HEK293 (cell line): ENCODE results near the gene PLEKHG1.

Source experiments
- CTCF ChIA-PET: fragments of 350-600 bp; formaldehyde crosslinking; extraction: SDS; loops from one replicate; lab custom pipeline; 2021; ENCODE audit warnings: antibody characterized with exemption; lab: Yijun Ruan, JAX
- POLR2A ChIA-PET: fragments of 300-600 bp; formaldehyde crosslinking; extraction: SDS; loops from one replicate; lab custom pipeline; 2020; ENCODE audit warnings: antibody characterized with exemption, inconsistent platforms; lab: Yijun Ruan, JAX
- H3K27ac ChIP-seq: fragments of 200-500 bp; sonication (Bioruptor generic); 2 replicates; pipeline ENCODE4 v1.5.1; 2014; ENCODE audit warnings: low read depth, low read length, control low read depth, inconsistent platforms; ENCODE audit errors: extremely low read depth
- H3K36me3 ChIP-seq, 2 experiments: fragments of 200-500 bp in 1 of 2; sonication (Bioruptor generic) in 1 of 2; 1 replicate in 1 of 2; 2 replicates in 1 of 2; pipeline ENCODE4 v1.5.1; 2014 to 2017; ENCODE audit warnings: inconsistent platforms in 2 of 2, low read length in 2 of 2; ENCODE audit not compliant: control insufficient read depth in 2 of 2, insufficient read depth in 1 of 2
- H3K4me1 ChIP-seq: fragments of 200-500 bp; sonication (Bioruptor generic); 2 replicates; pipeline ENCODE4 v1.5.1; 2014; ENCODE audit warnings: mild to moderate bottlenecking, low read length, inconsistent platforms; ENCODE audit not compliant: control insufficient read depth, insufficient read depth
- H3K4me3 ChIP-seq: 2 replicates; pipeline ENCODE4 v1.5.1; 2011; ENCODE audit warnings: low read depth, mild to moderate bottlenecking, control low read depth, low read length, moderate library complexity
- H3K9me3 ChIP-seq: fragments of 200-500 bp; sonication (Bioruptor generic); 2 replicates; pipeline ENCODE4 v1.5.1; 2014; ENCODE audit warnings: low read depth, low read length, inconsistent platforms; ENCODE audit not compliant: control insufficient read depth, insufficient read depth
- HOXC10 ChIP-seq: sonication (generic); formaldehyde crosslinking; IDR thresholded peaks from 2 replicates; pipeline ENCODE4 v1.8.1; 2023; ENCODE audit warnings: mild to moderate bottlenecking, missing genetic modification reagents
- KLF9 ChIP-seq: fragments of 450-650 bp; formaldehyde crosslinking; IDR thresholded peaks from 2 replicates; pipeline ENCODE4 v1.5.1; 2016; ENCODE audit warnings: missing biosample characterization, missing genetic modification characterization, low read depth
- PRDM1 ChIP-seq: fragments of 450-650 bp; formaldehyde crosslinking; IDR thresholded peaks from 2 replicates; pipeline ENCODE4; 2016; ENCODE audit warnings: missing biosample characterization, missing genetic modification characterization
- RBAK ChIP-seq: fragments of 450-650 bp; formaldehyde crosslinking; IDR thresholded peaks from 2 replicates; pipeline ENCODE4 v1.5.1; 2016; ENCODE audit warnings: missing biosample characterization, missing genetic modification characterization
- SCRT2 ChIP-seq: fragments of 450-650 bp; formaldehyde crosslinking; IDR thresholded peaks from 2 replicates; pipeline ENCODE4 v1.5.1; 2016; ENCODE audit warnings: missing biosample characterization, missing genetic modification characterization
- YY2 ChIP-seq: fragments of 450-650 bp; formaldehyde crosslinking; IDR thresholded peaks from 2 replicates; pipeline ENCODE4 v1.5.1; 2016; ENCODE audit warnings: missing biosample characterization, missing genetic modification characterization
- ZNF132 ChIP-seq: fragments of 450-650 bp; formaldehyde crosslinking; IDR thresholded peaks from 2 replicates; pipeline ENCODE4 v1.5.1; 2017; ENCODE audit warnings: missing biosample characterization, missing genetic modification characterization, borderline replicate concordance
- ZNF341 ChIP-seq: fragments of 450-650 bp; formaldehyde crosslinking; IDR thresholded peaks from 2 replicates; pipeline ENCODE4; 2016; ENCODE audit warnings: low read depth, missing biosample characterization, missing genetic modification characterization
- ZNF416 ChIP-seq: fragments of 450-650 bp; formaldehyde crosslinking; IDR thresholded peaks from 2 replicates; pipeline ENCODE4 v1.5.1; 2016; ENCODE audit warnings: missing biosample characterization, missing genetic modification characterization
- ZNF433 ChIP-seq: fragments of 450-650 bp; formaldehyde crosslinking; IDR thresholded peaks from 2 replicates; pipeline ENCODE4 v1.5.1; 2016; ENCODE audit warnings: missing biosample characterization, missing genetic modification characterization, low read depth
- ZNF473 ChIP-seq: fragments of 450-650 bp; formaldehyde crosslinking; IDR thresholded peaks from 2 replicates; pipeline ENCODE4 v1.5.1; 2017; ENCODE audit warnings: missing biosample characterization, missing genetic modification characterization
- ZNF549 ChIP-seq: fragments of 450-650 bp; IDR thresholded peaks from 2 replicates; pipeline ENCODE4 v1.5.1; 2018; ENCODE audit warnings: missing biosample characterization, missing genetic modification characterization, mild to moderate bottlenecking, inconsistent platforms, moderate library complexity
- ZNF558 ChIP-seq: fragments of 450-650 bp; formaldehyde crosslinking; IDR thresholded peaks from 2 replicates; pipeline ENCODE4 v1.5.1; 2016; ENCODE audit warnings: missing biosample characterization, missing genetic modification characterization
- ZNF571 ChIP-seq: fragments of 450-650 bp; formaldehyde crosslinking; IDR thresholded peaks from 2 replicates; pipeline ENCODE4 v1.5.0; 2017; ENCODE audit warnings: missing biosample characterization, missing genetic modification characterization
- ZNF623 ChIP-seq: fragments of 450-650 bp; formaldehyde crosslinking; IDR thresholded peaks from 2 replicates; pipeline ENCODE4 v1.5.1; 2016; ENCODE audit warnings: missing biosample characterization, missing genetic modification characterization
- ZNF629 ChIP-seq: fragments of 450-650 bp; formaldehyde crosslinking; IDR thresholded peaks from 2 replicates; pipeline ENCODE4 v1.5.1; 2017; ENCODE audit warnings: missing biosample characterization, missing genetic modification characterization
- ZNF670 ChIP-seq: fragments of 450-650 bp; formaldehyde crosslinking; IDR thresholded peaks from 2 replicates; pipeline ENCODE4 v1.5.1; 2016; ENCODE audit warnings: missing biosample characterization, missing genetic modification characterization, low read depth
- ZNF701 ChIP-seq: fragments of 450-650 bp; formaldehyde crosslinking; IDR thresholded peaks from 2 replicates; pipeline ENCODE4 v1.5.1; 2016; ENCODE audit warnings: missing biosample characterization, missing genetic modification characterization
- ZNF785 ChIP-seq: fragments of 450-650 bp; formaldehyde crosslinking; IDR thresholded peaks from 2 replicates; pipeline ENCODE4 v1.5.1; 2016; ENCODE audit warnings: missing biosample characterization, missing genetic modification characterization
- ZNF830 ChIP-seq: fragments of 450-650 bp; IDR thresholded peaks from 2 replicates; pipeline ENCODE4 v1.5.0; 2018; ENCODE audit warnings: missing biosample characterization, missing genetic modification characterization, low read depth, mild to moderate bottlenecking, moderate library complexity
- ZSCAN23 ChIP-seq: fragments of 450-650 bp; formaldehyde crosslinking; IDR thresholded peaks from 2 replicates; pipeline ENCODE4 v1.5.1; 2016; ENCODE audit warnings: missing biosample characterization, missing genetic modification characterization
- TF ChIP-seq, protein P1 (sequence below): fragments of 450-650 bp; formaldehyde crosslinking; IDR thresholded peaks from 2 replicates; pipeline ENCODE4 v1.5.1; 2017; ENCODE audit warnings: missing biosample characterization, mild to moderate bottlenecking, missing genetic modification characterization, moderate library complexity
- TF ChIP-seq, protein P2 (sequence below): fragments of 450-650 bp; formaldehyde crosslinking; IDR thresholded peaks from 2 replicates; pipeline ENCODE4 v1.5.1; 2016; ENCODE audit warnings: missing biosample characterization, missing genetic modification characterization
- TF ChIP-seq, protein P3 (sequence below): fragments of 450-650 bp; formaldehyde crosslinking; IDR thresholded peaks from 2 replicates; pipeline ENCODE4 v1.5.1; 2016; ENCODE audit warnings: missing biosample characterization, missing genetic modification characterization
- TF ChIP-seq, protein P4 (sequence below): fragments of 450-650 bp; IDR thresholded peaks from 2 replicates; pipeline ENCODE4 v1.5.1; 2018; ENCODE audit warnings: missing biosample characterization, missing genetic modification characterization

Gene PLEKHG1

DNA sequence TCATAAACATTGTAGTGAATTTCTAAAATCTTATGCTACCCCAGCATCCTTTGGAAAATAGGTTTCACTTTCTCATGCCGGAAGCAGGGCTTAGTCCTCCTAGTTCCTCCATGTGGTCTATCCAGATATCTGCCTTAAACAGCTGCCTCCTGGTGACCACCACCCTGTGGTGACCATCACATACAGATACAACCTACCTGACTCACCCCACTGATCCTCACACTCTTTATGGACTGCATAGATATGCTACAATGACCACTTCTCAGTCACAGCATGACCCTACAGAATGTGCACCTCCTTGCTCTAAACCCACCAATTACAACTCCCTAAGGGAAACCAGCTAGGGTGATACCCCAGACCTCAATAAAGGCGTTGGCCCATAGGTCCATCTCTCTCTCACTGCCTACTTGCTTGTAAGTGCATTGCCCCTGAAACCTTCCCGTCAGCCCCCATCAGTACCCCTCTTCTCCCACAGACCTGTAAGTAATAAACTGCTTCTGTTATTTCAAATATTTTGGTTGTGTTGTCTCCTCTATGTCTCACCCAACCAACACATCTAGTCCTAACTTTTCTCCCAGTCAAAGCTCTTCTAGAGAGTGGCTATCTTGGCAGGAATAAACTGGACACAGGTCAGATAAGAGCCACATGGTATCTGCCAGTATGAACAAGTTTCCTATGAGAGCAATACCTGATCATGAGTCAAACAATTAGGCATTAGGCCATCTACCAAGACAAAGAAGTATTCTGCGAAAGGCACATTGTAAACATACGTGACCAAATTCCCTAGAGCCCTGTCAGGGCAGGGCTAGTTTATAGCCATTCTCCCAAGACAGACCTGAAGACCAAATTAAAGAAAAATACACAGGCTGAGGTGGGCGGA is 39.4 kb upstream of the PLEKHG1 start (continued):
- no peak for TF ChIP-seq ZNF623 (tag by site-specific recombination)
- no peak for TF ChIP-seq ZNF571
- TF ChIP-seq HOXC10, result no peak
- TF ChIP-seq, all 188 proteins: peak for 1

DNA sequence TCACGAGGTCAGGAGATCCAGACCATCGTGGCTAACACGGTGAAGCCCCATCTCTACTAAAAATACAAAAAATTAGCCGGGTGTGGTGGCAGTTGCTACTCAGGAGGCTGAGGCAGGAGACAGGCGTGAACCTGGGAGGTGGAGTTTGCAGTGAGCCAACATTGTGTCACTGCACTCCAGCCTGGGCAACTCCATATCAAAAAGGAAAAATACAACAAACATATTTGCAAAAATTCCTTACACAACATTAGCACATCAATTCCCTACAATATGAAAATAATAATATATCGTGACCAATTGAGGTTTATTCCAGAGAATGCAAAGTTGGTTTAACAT is 38.8 kb upstream of the PLEKHG1 start:
- CTCF ChIA-PET, result no interaction called here
- Histone ChIP-seq H3K4me3 (no peak overlapping the region), H3K27ac (no peak overlapping the region), H3K4me1 (no peaks in the 10 kb centered on the region), H3K36me3 (no peaks in the 10 kb centered on the region), H3K9me3 (no peaks in the 10 kb centered on the region)
- TF ChIP-seq ZNF341 (tag by site-specific recombination) (no peak), ZNF785 (tag by site-specific recombination) (no peak), RBAK (no peak), ZNF670 (tag by site-specific recombination) (no peak), ZNF416 (tag by site-specific recombination) (no peak), ZSCAN23 (tag by site-specific recombination) (no peak), PRDM1 (tag by site-specific recombination) (no peak), SCRT2 (tag by site-specific recombination) (no peak), YY2 (tag by site-specific recombination) (no peak), ZNF473 (tag by site-specific recombination) (no peak), ZNF830 (tag by site-specific recombination) (no peak)
- TF ChIP-seq, protein P1, sequence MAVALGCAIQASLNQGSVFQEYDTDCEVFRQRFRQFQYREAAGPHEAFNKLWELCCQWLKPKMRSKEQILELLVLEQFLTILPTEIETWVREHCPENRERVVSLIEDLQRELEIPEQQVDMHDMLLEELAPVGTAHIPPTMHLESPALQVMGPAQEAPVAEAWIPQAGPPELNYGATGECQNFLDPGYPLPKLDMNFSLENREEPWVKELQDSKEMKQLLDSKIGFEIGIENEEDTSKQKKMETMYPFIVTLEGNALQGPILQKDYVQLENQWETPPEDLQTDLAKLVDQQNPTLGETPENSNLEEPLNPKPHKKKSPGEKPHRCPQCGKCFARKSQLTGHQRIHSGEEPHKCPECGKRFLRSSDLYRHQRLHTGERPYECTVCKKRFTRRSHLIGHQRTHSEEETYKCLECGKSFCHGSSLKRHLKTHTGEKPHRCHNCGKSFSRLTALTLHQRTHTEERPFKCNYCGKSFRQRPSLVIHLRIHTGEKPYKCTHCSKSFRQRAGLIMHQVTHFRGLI (tag by site-specific recombination), result no peak
- TF ChIP-seq, protein P2, sequence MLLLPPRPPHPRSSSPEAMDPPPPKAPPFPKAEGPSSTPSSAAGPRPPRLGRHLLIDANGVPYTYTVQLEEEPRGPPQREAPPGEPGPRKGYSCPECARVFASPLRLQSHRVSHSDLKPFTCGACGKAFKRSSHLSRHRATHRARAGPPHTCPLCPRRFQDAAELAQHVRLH (tag by site-specific recombination), result no peak
- POLR2A ChIA-PET, result no interaction called here

DNA sequence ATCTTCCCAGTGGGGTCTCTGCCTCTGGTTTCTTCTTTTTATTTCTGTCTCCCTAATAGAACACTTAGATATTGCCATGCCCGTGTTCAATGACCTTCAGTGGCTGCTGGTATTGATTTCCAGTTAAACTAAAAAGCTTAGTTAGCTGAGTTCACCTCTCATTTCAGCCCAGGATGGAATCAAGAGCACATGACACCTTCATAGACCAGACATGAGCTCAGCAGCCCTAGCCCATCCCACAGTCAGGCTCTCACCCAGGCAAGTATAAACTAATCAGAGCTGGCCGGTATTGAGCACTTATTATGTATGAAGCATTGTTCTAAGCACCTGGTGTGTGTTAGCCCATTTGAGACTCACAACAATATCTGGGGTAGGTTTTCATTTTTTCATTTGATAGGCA is 33.7 kb upstream of the PLEKHG1 start:
- H3K36me3 ChIP-seq, result no peaks in the 10 kb centered on the region
- ChIA-PET CTCF (interaction anchor here (0.6 kb wide), 1 partner anchor 725 kb away, joined by 3 read pairs; no protein-coding TSS in a partner anchor), POLR2A (no interaction called here)
- H3K4me1 ChIP-seq, result peaks cover 6% of the 10 kb centered on the region; the same call in 1 of the 2 replicates
- no peak overlapping the region for H3K4me3 ChIP-seq
- H3K27ac ChIP-seq, result no peak overlapping the region
- no peaks in the 10 kb centered on the region for H3K9me3 ChIP-seq
- TF ChIP-seq ZNF623 (tag by site-specific recombination) (no peak), ZNF629 (tag by site-specific recombination) (no peak), KLF9 (no peak), ZNF549 (tag by site-specific recombination) (no peak), ZNF558 (tag by site-specific recombination) (no peak), ZNF433 (tag by site-specific recombination) (no peak), ZNF701 (no peak), ZNF132 (no peak), ZSCAN23 (tag by site-specific recombination) (no peak)
- TF ChIP-seq, protein P3, sequence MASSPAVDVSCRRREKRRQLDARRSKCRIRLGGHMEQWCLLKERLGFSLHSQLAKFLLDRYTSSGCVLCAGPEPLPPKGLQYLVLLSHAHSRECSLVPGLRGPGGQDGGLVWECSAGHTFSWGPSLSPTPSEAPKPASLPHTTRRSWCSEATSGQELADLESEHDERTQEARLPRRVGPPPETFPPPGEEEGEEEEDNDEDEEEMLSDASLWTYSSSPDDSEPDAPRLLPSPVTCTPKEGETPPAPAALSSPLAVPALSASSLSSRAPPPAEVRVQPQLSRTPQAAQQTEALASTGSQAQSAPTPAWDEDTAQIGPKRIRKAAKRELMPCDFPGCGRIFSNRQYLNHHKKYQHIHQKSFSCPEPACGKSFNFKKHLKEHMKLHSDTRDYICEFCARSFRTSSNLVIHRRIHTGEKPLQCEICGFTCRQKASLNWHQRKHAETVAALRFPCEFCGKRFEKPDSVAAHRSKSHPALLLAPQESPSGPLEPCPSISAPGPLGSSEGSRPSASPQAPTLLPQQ (tag by site-specific recombination), result no peak
- TF ChIP-seq, protein P4, sequence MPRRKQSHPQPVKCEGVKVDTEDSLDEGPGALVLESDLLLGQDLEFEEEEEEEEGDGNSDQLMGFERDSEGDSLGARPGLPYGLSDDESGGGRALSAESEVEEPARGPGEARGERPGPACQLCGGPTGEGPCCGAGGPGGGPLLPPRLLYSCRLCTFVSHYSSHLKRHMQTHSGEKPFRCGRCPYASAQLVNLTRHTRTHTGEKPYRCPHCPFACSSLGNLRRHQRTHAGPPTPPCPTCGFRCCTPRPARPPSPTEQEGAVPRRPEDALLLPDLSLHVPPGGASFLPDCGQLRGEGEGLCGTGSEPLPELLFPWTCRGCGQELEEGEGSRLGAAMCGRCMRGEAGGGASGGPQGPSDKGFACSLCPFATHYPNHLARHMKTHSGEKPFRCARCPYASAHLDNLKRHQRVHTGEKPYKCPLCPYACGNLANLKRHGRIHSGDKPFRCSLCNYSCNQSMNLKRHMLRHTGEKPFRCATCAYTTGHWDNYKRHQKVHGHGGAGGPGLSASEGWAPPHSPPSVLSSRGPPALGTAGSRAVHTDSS (tag by site-specific recombination), result no peak
